ENCODE measurements around the gene PDE6B.
A peak's percentile ranks its signal among the peaks of the same experiment; 100 is the strongest.
"Not testable (repeated sequence)": the region's sequence is repeated elsewhere in the genome, so short reads cannot be mapped to it uniquely, and the experiment has no call there.

PDE6B gene

GRCh38 chr4:665751-666435 lies 40.5 kb downstream of the PDE6B start:
- Histone ChIP-seq H3K4me3 (no peak overlapping the region), H3K36me3 (replicated peaks) (peaks cover 6% of the 10 kb centered on the region), H3K9me3 (no peaks in the 10 kb centered on the region), H3K27me3 (ENCODE audit: low read depth) (no peaks in the 10 kb centered on the region), H3K4me1 (peaks cover 3% of the 10 kb centered on the region; the same call in 1 of the 2 replicates)
- no peak for DNase-seq (ENCODE audit: low spot score in 2 of 2)
- in situ Hi-C loops (cut with MboI; ENCODE audit: low sequenced_read_pairs) = no loop called here

GRCh38 chr4:666436-666810 lies 41.0 kb downstream of the PDE6B start:
- Histone ChIP-seq H3K4me1 (peaks cover 3% of the 10 kb centered on the region; the same call in 1 of the 2 replicates), H3K4me3 (no peak overlapping the region), H3K36me3 (replicated peaks) (peaks cover 11% of the 10 kb centered on the region), H3K27me3 (ENCODE audit: low read depth) (no peaks in the 10 kb centered on the region), H3K9me3 (no peaks in the 10 kb centered on the region)
- no peak for DNase-seq (ENCODE audit: low spot score in 2 of 2)
- in situ Hi-C loops (cut with MboI; ENCODE audit: low sequenced_read_pairs) = no loop called here

- Histone ChIP-seq H3K4me1 (peaks cover 3% of the 10 kb centered on the region; the same call in 1 of the 2 replicates), H3K27me3 (ENCODE audit: low read depth) (no peaks in the 10 kb centered on the region), H3K4me3 (no peak overlapping the region), H3K9me3 (no peaks in the 10 kb centered on the region), H3K36me3 (replicated peaks) (peaks cover 17% of the 10 kb centered on the region)
- in situ Hi-C loops (cut with MboI; ENCODE audit: low sequenced_read_pairs) = no loop called here
- no peak for DNase-seq (ENCODE audit: low spot score in 2 of 2)
These were observed 41.6 kb downstream of the PDE6B start for GRCh38 chr4:666822-667544.

GRCh38 chr4:667545-667925 lies 42.2 kb downstream of the PDE6B start:
- Histone ChIP-seq H3K4me3 (no peak overlapping the region), H3K36me3 (replicated peaks) (peaks cover 22% of the 10 kb centered on the region), H3K4me1 (peaks cover 3% of the 10 kb centered on the region; the same call in 1 of the 2 replicates), H3K9me3 (no peaks in the 10 kb centered on the region), H3K27me3 (ENCODE audit: low read depth) (no peaks in the 10 kb centered on the region)
- DNase-seq (ENCODE audit: low spot score in 2 of 2) = no peak
- in situ Hi-C loops (cut with MboI; ENCODE audit: low sequenced_read_pairs) = no loop called here

GRCh38 chr4:668219-668618 lies 42.8 kb downstream of the PDE6B start:
- H3K27me3 ChIP-seq (ENCODE audit: low read depth); H3K4me1 ChIP-seq; DNase-seq (ENCODE audit: low spot score in 2 of 2); H3K4me3 ChIP-seq; in situ Hi-C loops (cut with MboI; ENCODE audit: low sequenced_read_pairs); H3K9me3 ChIP-seq: not testable (repeated sequence)
- H3K36me3 ChIP-seq (replicated peaks) = peaks cover 29% of the 10 kb centered on the region

- in situ Hi-C loops (cut with MboI; ENCODE audit: low sequenced_read_pairs) = not testable (repeated sequence)
These were observed 44.6 kb downstream of the PDE6B start for GRCh38 chr4:669806-670559.

GRCh38 chr4:671769-672168 lies 46.4 kb downstream of the PDE6B start:
- Histone ChIP-seq H3K4me1 (peaks cover 10% of the 10 kb centered on the region), H3K36me3 (replicated peaks) (peaks cover 34% of the 10 kb centered on the region), H3K9me3 (no peaks in the 10 kb centered on the region), H3K4me3 (no peak overlapping the region), H3K27me3 (ENCODE audit: low read depth) (no peaks in the 10 kb centered on the region)
- DNase-seq (ENCODE audit: low spot score in 2 of 2) = no peak
- in situ Hi-C loops (cut with MboI; ENCODE audit: low sequenced_read_pairs) = no loop called here

More at GRCh38 chr4:669806-670559, 44.6 kb downstream of the PDE6B start:
- peaks cover 34% of the 10 kb centered on the region for H3K36me3 ChIP-seq (replicated peaks)
- not testable (repeated sequence) for DNase-seq (ENCODE audit: low spot score in 2 of 2); H3K27me3 ChIP-seq (ENCODE audit: low read depth); H3K9me3 ChIP-seq; H3K4me3 ChIP-seq; H3K4me1 ChIP-seq

- Histone ChIP-seq H3K4me1 (peaks cover 10% of the 10 kb centered on the region), H3K27me3 (ENCODE audit: low read depth) (no peaks in the 10 kb centered on the region), H3K36me3 (replicated peaks) (peaks cover 34% of the 10 kb centered on the region), H3K4me3 (peak overlapping the region; percentile 94), H3K9me3 (no peaks in the 10 kb centered on the region)
- DNase-seq (ENCODE audit: low spot score in 2 of 2) = peak in 1 of 2 experiments; percentile 51
- in situ Hi-C loops (cut with MboI; ENCODE audit: low sequenced_read_pairs) = no loop called here
These were observed 48.1 kb downstream of the PDE6B start for GRCh38 chr4:673349-674091.

GRCh38 chr4:674172-675035 lies 49.0 kb downstream of the PDE6B start, which contains the start of the genes ATP5ME and MYL5:
ATP5ME (minus strand) TSS chr4:674276; CDS start chr4:674247, 29 bp downstream.
MYL5 (plus strand) TSS chr4:674542; CDS start chr4:678027, 3,485 bp downstream.
- Histone ChIP-seq H3K4me3 (peak within 1 kb of the TSS; percentile 94), H3K36me3 (replicated peaks) (peaks cover 34% of the 10 kb centered on the region), H3K4me1 (peaks cover 10% of the 10 kb centered on the region), H3K9me3 (no peaks in the 10 kb centered on the region), H3K27me3 (ENCODE audit: low read depth) (no peaks in the 10 kb centered on the region)
- peak; percentile 92 to 97 for DNase-seq (ENCODE audit: low spot score in 2 of 2)
- in situ Hi-C loops (cut with MboI; ENCODE audit: low sequenced_read_pairs) = no loop called here

GRCh38 chr4:675036-675882 lies 49.9 kb downstream of the PDE6B start:
- in situ Hi-C loops (cut with MboI; ENCODE audit: low sequenced_read_pairs) = no loop called here
- H3K36me3 ChIP-seq (replicated peaks) = peaks cover 34% of the 10 kb centered on the region
- peaks cover 10% of the 10 kb centered on the region for H3K4me1 ChIP-seq
- no peaks in the 10 kb centered on the region for H3K9me3 ChIP-seq
- no peak for DNase-seq (ENCODE audit: low spot score in 2 of 2)
- peak overlapping the region; percentile 94 for H3K4me3 ChIP-seq
- H3K27me3 ChIP-seq (ENCODE audit: low read depth) = no peaks in the 10 kb centered on the region

GRCh38 chr4:675980-676870 lies 50.9 kb downstream of the PDE6B start:
- in situ Hi-C loops (cut with MboI; ENCODE audit: low sequenced_read_pairs) = no loop called here
- no peak for DNase-seq (ENCODE audit: low spot score in 2 of 2)
- Histone ChIP-seq H3K36me3 (replicated peaks) (peaks cover 25% of the 10 kb centered on the region), H3K4me3 (no peak overlapping the region), H3K4me1 (peaks cover 16% of the 10 kb centered on the region), H3K27me3 (ENCODE audit: low read depth) (no peaks in the 10 kb centered on the region), H3K9me3 (no peaks in the 10 kb centered on the region)
